Measurements from ENCODE around the gene GBE1.

Gene GBE1

DNA sequence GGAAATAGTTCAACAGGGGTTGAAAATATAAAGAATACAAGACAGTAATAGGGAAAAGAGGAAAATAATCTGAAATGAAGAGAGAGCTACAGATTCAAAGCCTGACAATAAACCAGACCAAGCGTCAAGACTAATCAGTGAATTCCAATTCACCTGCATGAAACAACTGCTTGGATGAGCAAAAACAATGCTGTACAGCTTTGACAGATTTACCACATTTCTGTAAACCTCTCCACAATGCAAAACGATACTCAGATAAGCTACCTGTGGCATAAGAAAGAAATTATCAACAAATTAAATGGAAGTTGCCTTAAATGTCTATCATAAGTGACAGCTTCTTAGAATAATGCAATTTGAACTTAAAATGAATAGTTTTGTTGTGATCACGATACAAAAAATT, 65.4 kb downstream of the GBE1 start:
- DNase-seq = no peak

DNA sequence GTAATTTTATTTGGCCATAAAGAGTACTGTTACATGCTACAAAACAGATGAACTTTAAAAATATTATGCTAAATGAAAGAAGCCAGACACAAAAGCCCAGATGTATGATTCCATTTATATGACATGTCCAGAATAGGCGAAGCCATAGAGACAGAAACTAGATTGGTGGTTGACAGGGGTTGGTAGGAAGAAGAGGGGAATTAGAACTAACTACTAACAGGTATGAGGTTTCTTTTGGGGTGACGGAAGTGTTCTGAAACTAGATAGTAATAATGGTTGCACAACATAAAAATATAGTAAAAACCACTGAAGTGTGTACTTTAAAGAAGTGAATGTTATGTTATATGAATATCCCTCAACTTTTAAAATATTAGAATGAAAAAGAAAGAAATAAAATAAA, 66.1 kb downstream of the GBE1 start:
- no peak for DNase-seq

DNA sequence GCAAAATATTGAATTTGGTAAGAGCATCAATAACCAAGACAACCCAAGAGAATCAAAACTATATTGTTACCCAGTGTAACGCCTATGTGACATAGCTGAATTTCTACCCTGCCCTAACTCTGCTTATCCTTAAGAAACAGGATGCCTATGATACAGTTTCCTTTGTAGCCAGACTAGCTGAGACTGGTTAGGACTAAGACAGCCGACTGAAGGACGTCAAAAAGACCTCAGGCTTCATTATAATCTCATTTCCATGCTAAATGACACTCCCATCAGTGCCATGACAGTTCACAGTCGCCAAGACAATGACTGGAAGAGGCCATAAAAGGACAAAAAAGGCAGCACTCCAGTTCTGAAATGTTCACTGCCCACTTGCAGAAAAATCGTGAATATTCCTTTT, 66.8 kb downstream of the GBE1 start:
- no peak for DNase-seq

- no peak for DNase-seq
Observed at GRCh38 chr3:81692766-81693165, 68.7 kb downstream of the GBE1 start.

GRCh38 chr3:81689617-81690016, 71.8 kb downstream of the GBE1 start:
- no peak for DNase-seq

GRCh38 chr3:81684751-81685395, 76.6 kb downstream of the GBE1 start:
- no peak for DNase-seq

DNA sequence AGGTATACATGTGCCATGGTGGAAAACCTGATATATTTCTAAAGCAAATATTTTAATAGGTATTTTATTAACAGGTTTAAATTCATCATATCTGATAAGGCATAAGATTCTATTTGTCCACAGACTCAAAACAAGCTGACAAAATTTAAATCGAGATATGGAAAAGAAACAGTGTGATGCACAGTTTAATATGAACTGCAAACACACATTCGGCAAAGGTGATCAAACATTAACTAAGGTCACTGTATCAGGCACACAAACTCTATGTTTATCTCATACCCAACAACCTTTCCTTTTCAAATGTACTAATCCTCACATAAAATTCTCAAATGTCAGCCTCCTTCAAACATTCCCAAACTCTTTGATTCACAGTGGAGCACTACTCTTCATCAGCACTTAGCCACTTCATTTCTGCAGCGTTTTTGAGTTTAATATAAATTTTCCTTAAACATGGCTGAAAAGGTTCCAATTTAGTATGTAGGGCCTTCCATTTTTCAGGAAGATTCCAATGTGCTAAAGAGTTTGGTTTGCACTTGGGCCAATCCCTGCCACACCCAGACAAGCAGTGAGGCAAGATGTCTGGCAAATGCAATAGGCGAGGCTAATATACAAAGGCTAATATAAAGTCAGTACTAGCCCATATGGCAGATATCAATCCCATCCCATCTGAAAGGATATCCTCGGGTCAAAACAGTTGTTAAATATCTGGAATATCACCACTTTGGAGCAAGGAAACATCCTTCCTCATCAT, 84.6 kb downstream of the GBE1 start:
- no peak for DNase-seq

DNA sequence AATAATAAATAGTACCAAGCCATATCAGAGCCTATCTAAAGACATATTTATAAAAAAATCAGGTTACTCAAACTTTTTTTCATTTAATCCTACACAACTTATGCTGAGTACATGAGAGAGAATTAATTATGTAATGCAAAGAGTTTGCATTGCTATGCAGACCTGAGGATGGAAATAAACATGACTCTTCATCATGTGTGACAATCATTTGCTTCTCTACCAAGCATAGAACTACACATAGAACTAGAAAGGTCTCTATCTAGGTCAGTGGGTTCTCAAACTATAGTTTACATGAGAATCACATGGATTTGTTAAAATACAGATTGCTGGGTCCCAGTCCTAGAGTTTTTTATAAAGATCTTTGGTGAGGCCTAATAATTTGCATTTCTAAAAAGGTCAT, 86.8 kb downstream of the GBE1 start:
- no peak for DNase-seq

GRCh38 chr3:81668283-81668682, 93.2 kb downstream of the GBE1 start:
- DNase-seq = no peak

DNA sequence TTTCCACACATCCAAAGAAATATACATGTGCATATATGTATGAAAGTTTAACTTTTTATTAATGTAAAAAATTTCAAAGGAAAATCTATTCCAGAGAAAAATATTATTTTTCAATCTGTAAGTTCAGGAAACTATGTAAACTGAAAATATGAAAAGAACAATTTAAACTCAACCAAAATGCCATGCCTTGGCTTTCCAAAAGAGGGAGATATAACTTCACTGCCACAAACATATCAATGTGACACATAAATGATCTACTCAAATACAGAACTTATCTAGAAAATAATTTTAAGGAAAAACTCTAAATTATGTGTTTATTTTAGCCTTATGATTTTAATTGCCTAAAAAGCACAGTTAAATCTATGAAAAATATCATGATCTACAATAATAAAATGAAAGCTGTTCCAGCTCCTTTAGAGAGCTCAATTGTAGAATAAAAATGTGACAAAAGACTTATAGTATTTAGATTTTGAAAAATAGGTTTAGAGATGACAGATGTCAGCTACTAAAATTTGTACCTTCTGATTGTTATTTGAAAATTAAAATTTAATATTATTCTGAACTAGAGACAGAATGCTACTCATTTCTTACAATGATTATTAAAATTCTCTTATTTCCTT, 94.8 kb downstream of the GBE1 start:
- DNase-seq = peak in 1 of 2 experiments; percentile 0

DNA sequence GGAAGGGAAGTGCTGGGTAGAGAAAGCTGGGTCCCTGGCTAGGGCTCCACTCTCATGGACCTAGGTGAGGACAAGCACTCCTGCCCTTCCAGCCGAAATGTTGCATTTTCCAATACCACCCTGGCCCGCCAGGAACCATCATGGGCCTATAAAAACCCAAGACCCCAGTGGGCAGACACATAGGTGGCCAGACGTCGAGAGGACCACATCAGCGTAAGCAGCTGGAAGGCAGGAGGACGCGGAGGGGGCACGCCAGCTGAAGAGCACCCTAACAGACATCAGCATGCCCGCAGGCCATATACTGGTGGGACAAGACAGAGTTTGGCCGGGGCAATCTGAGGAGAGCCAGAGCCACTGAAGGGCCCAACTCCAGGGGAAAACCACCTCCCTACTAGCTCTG, 98.3 kb downstream of the GBE1 start:
- no peak for DNase-seq

DNA sequence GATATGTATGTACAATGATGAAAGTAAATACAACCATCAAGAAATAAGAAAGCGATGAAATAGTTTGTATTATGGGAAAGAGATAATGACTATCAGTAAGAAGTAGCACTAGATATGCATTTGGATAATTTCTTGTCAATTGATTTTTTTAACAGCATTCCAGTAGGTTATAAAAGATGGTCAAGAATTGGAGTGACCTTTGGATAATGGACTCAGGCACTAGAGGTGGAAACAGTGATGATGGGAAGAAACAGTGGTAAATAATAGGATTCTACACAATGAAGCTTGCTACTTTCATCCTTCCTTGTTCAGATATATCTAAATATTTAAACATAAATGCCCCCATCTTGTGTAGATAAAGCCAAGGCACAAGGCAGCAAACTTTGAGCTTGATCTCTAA, 101.4 kb downstream of the GBE1 start:
- no peak for DNase-seq

GRCh38 chr3:81658322-81658997, 103.0 kb downstream of the GBE1 start:
- DNase-seq = no peak

DNA sequence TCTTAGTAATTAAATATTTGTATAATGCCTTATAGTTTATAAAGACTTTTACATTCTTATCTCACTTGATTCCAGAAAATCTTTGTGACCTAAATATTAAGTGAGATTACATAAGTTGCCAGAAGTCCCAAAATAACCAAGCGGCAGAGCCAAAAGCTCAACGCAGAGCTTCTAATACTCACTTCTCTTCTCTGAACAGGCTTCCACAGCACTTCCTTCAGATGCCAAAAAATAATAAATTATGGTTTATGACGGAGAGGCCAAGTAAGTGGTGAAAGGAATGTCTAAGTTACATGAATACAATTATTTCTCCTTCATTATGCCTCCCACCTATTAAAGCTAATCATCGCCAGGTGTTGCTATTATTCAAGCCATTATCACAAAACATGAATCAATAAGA, 110.3 kb downstream of the GBE1 start:
- no peak for DNase-seq

- DNase-seq = no peak
Observed at GRCh38 chr3:81650187-81650586, 111.3 kb downstream of the GBE1 start.

DNA sequence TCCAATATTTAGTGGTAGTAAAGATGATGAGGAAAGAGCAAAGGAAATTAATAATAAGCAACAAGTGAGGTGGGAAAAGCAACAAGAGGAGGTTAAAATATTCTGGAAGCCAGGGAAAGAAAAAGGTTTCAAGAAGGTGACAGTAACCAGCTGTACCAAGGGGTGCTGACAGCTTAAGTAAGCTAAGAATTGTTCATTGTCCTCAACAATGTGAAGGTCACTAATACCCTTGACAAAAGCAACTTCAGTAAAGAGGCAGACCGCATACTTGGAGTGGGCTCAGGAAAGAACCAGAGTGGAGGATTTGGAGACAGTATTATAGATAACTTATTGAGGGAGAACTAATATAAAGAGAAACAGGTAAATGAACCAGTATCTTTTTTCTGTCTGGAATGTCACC, 116.2 kb downstream of the GBE1 start:
- DNase-seq = no peak

DNA sequence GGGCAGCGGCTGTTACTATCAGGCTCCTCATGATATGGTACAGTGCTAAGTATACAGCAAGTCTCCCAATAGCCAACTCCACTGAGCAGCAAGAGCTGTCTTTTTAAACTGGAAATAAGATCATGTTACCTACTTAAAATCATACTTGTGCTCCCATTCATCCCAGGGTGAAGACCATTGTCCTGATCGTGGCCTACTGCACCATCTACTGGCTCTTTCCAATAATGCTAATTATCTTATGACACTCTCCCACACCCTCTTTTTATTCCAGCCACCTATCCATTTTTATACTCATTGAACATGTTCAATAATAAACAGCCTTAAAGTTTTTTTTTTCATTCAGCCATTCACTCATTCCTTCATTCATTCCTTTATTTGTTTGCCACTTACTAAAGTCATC, 117.7 kb downstream of the GBE1 start:
- peak in 1 of 2 experiments; percentile 19 for DNase-seq

- no peak for DNase-seq
Observed at GRCh38 chr3:81638480-81638879, 123.0 kb downstream of the GBE1 start.

DNA sequence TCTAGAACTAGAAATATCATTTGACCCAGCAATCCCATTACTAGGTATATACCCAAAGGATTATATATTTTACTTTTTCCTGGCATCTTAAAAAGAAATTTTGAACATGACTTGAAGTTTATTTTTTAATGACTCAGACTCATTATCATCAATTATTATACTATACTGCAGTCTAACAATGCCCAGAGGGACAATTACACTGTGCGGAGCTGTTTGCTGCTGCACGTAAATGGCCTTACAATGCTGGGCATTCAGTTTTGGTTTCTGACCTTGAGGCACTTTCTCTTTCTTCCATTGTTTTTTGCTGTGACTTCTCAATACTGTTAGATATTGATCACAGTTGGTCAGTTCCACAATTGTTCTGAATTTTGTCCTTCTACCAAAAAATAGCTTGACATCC, 128.8 kb downstream of the GBE1 start:
- no peak for DNase-seq

GRCh38 chr3:81624756-81625155, 136.7 kb downstream of the GBE1 start:
- DNase-seq = no peak

GRCh38 chr3:81622395-81622794, 139.1 kb downstream of the GBE1 start:
- DNase-seq = no peak

GRCh38 chr3:81621277-81621676, 140.2 kb downstream of the GBE1 start:
- DNase-seq = no peak

DNA sequence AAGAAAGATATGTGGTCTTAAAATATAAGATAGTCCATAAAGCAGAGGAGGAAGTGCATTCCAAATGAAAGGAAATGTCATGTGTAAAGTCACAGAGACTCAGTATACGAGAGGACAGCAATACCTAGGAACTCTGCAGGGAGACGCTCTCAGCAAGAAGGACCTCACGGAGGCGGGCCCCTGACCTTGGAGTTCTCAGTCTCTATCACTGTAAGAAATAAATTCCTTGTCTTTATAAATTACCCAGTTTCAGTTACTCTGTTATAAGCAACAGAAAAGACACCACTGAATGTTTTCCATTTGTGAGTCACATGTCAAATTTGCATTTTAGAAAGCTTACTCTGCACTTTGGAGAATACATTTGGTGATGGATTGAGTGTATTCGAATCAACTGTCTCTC, 140.6 kb downstream of the GBE1 start:
- DNase-seq = no peak

DNA sequence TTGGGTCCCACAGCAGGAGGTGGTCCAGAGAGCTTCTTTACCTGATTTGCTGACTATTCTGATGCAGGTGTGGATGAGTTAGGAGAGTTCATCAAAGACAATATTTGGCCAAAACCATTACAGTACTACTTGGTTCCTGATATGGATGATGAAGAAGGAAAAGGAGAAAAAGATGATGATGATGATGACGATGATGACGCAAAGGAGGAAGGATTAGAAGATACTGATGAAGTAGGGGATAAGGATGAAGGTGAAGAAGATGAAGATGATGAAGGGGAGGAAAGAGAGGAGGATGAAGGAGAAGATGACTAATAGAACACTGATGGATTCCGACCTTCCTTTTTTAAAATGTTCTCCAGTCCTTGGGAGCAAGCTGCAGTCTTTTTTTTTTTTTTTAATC, 148.7 kb downstream of the GBE1 start:
- DNase-seq = no peak

Data from NCI-H446 (cell line).